Measurements from ENCODE around the gene EHD1.
"Not testable (repeated sequence)": the region's sequence is repeated elsewhere in the genome, so short reads cannot be mapped to it uniquely, and the experiment has no call there.

The EHD1 gene

GRCh38 chr11:64848214-64848825, 30.1 kb downstream of the EHD1 start:
- Histone ChIP-seq H3K36me3 (ENCODE audit: low read length) (no peaks in the 10 kb centered on the region), H3K9me2 (replicated peaks; ENCODE audit: insufficient read depth, low read length) (no peaks in the 10 kb centered on the region), H2AFZ (ENCODE audit: low read depth, low read length, severe bottlenecking) (no peak overlapping the region), H3K4me3 (ENCODE audit: insufficient read depth, low read length, poor library complexity, severe bottlenecking) (no peak overlapping the region), H3K4me2 (ENCODE audit: low read depth, low read length, poor library complexity, severe bottlenecking) (peak overlapping the region; percentile 94), H4K20me1 (ENCODE audit: low read depth, low read length) (no peaks in the 10 kb centered on the region), H3K79me2 (ENCODE audit: insufficient read depth, low read length) (no peaks in the 10 kb centered on the region; the same call in 1 of the 2 replicates), H3F3A (ENCODE audit: insufficient read depth) (peaks cover 67% of the 10 kb centered on the region), H3K27ac (ENCODE audit: low read depth, low read length) (peak overlapping the region; percentile 100), H3K27me3 (ENCODE audit: low read length) (no peaks in the 10 kb centered on the region), H3K9ac (ENCODE audit: low read length) (peak overlapping the region; percentile 67), H3K9me3 (ENCODE audit: insufficient read depth, low read length) (no peaks in the 10 kb centered on the region)
- no peak for TF ChIP-seq EZH2phosphoT487 (conservative IDR thresholded peaks at IDR 0.05; ENCODE audit: low read length)
- TF ChIP-seq, protein P1, sequence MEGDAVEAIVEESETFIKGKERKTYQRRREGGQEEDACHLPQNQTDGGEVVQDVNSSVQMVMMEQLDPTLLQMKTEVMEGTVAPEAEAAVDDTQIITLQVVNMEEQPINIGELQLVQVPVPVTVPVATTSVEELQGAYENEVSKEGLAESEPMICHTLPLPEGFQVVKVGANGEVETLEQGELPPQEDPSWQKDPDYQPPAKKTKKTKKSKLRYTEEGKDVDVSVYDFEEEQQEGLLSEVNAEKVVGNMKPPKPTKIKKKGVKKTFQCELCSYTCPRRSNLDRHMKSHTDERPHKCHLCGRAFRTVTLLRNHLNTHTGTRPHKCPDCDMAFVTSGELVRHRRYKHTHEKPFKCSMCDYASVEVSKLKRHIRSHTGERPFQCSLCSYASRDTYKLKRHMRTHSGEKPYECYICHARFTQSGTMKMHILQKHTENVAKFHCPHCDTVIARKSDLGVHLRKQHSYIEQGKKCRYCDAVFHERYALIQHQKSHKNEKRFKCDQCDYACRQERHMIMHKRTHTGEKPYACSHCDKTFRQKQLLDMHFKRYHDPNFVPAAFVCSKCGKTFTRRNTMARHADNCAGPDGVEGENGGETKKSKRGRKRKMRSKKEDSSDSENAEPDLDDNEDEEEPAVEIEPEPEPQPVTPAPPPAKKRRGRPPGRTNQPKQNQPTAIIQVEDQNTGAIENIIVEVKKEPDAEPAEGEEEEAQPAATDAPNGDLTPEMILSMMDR (IDR thresholded peaks at IDR 0.05; ENCODE audit: insufficient read depth, low read length, poor library complexity, severe bottlenecking), result no peak

DNA sequence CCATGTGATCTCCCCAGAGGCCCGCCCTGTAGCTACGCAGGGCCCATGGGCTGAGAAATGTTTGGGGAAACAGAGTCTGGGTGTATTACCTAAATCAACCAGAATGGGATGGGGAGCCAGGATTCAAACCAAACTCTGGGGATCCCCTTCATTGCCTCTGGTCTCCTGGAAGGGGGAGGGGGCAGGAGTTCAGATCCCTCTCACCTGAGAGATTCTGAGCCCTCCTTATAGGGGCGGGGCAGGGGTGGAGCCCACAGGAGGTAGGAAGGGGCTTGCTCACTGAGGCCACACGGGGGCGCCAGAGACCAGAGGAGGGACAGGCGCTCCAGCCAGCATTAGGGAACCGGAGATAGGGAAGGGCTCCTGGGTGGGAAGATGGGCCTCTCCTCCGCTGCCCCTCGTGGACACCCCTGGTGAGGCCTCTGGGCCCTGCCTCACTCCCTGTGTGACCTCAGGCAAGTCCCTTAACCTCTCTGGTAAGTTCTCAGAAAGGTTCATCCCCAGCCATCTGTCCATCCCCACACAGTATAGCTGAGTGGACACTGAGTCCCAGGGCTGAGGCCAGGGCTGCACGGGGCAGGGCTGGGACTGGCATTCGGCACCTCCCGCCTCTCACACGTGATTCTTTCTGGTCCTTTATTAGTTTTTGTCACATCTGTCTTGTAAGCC, 31.3 kb downstream of the EHD1 start:
- Histone ChIP-seq H4K20me1 (ENCODE audit: low read depth, low read length) (no peaks in the 10 kb centered on the region), H3K4me2 (ENCODE audit: low read depth, low read length, poor library complexity, severe bottlenecking) (peak overlapping the region; percentile 94), H3K36me3 (ENCODE audit: low read length) (no peaks in the 10 kb centered on the region), H2AFZ (ENCODE audit: low read depth, low read length, severe bottlenecking) (no peak overlapping the region), H3K9me3 (ENCODE audit: insufficient read depth, low read length) (no peaks in the 10 kb centered on the region), H3K79me2 (ENCODE audit: insufficient read depth, low read length) (no peaks in the 10 kb centered on the region; the same call in 1 of the 2 replicates), H3K27me3 (ENCODE audit: low read length) (no peaks in the 10 kb centered on the region), H3K9me2 (replicated peaks; ENCODE audit: insufficient read depth, low read length) (no peaks in the 10 kb centered on the region), H3K4me3 (ENCODE audit: insufficient read depth, low read length, poor library complexity, severe bottlenecking) (no peak overlapping the region), H3K9ac (ENCODE audit: low read length) (peak overlapping the region; percentile 67), H3F3A (ENCODE audit: insufficient read depth) (peaks cover 55% of the 10 kb centered on the region), H3K27ac (ENCODE audit: low read depth, low read length) (peak overlapping the region; percentile 100)
- no peak for TF ChIP-seq EZH2phosphoT487 (conservative IDR thresholded peaks at IDR 0.05; ENCODE audit: low read length)
- TF ChIP-seq, protein P1 (IDR thresholded peaks at IDR 0.05; ENCODE audit: insufficient read depth, low read length, poor library complexity, severe bottlenecking), result peak; percentile 92

DNA sequence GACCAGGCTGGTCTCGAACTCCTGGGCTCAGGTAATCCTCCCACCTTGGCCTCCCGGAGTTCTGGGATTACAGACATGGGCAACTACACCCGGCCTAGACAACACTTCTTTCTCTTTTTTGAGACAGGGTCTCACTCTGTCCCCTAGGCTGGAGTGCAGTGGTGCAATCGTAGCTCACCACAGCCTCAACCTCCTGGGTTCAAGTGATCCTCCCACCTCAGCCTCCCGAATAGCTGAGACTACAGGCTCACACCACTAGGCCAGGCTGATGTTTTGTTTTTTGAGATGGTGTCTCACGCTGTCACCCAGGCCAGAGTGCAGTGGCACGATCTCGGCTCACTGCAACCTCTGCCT, 32.7 kb downstream of the EHD1 start:
- H3K9me2 ChIP-seq (replicated peaks; ENCODE audit: insufficient read depth, low read length); H3K4me2 ChIP-seq (ENCODE audit: low read depth, low read length, poor library complexity, severe bottlenecking); H3K79me2 ChIP-seq (ENCODE audit: insufficient read depth, low read length); H3K4me3 ChIP-seq (ENCODE audit: insufficient read depth, low read length, poor library complexity, severe bottlenecking); H3K27ac ChIP-seq (ENCODE audit: low read depth, low read length); H3K36me3 ChIP-seq (ENCODE audit: low read length); H2AFZ ChIP-seq (ENCODE audit: low read depth, low read length, severe bottlenecking); H3K9me3 ChIP-seq (ENCODE audit: insufficient read depth, low read length); H3K27me3 ChIP-seq (ENCODE audit: low read length); H4K20me1 ChIP-seq (ENCODE audit: low read depth, low read length); H3K9ac ChIP-seq (ENCODE audit: low read length): not testable (repeated sequence)
- peaks cover 41% of the 10 kb centered on the region for H3F3A ChIP-seq (ENCODE audit: insufficient read depth)

- Histone ChIP-seq H2AFZ (ENCODE audit: low read depth, low read length, severe bottlenecking) (peak overlapping the region; percentile 50), H3K9ac (ENCODE audit: low read length) (peak overlapping the region; percentile 70), H3K27me3 (ENCODE audit: low read length) (no peaks in the 10 kb centered on the region), H3K27ac (ENCODE audit: low read depth, low read length) (peak overlapping the region; percentile 62), H3K9me3 (ENCODE audit: insufficient read depth, low read length) (no peaks in the 10 kb centered on the region), H3K9me2 (replicated peaks; ENCODE audit: insufficient read depth, low read length) (no peaks in the 10 kb centered on the region), H3K36me3 (ENCODE audit: low read length) (no peaks in the 10 kb centered on the region), H3K4me2 (ENCODE audit: low read depth, low read length, poor library complexity, severe bottlenecking) (peak overlapping the region; percentile 72), H3K79me2 (ENCODE audit: insufficient read depth, low read length) (no peaks in the 10 kb centered on the region; the same call in 1 of the 2 replicates), H3F3A (ENCODE audit: insufficient read depth) (peaks cover 37% of the 10 kb centered on the region), H3K4me3 (ENCODE audit: insufficient read depth, low read length, poor library complexity, severe bottlenecking) (peak overlapping the region; percentile 64), H4K20me1 (ENCODE audit: low read depth, low read length) (no peaks in the 10 kb centered on the region)
- TF ChIP-seq, protein P1 (IDR thresholded peaks at IDR 0.05; ENCODE audit: insufficient read depth, low read length, poor library complexity, severe bottlenecking), result no peak
- TF ChIP-seq EZH2phosphoT487 (conservative IDR thresholded peaks at IDR 0.05; ENCODE audit: low read length), result no peak
Observed at GRCh38 chr11:64845129-64845775, 33.2 kb downstream of the EHD1 start.

Measured in SU-DHL-6 (cell line).